Measurements from ENCODE around the gene ARHGAP28. TPM values are rescaled to one million over a fixed set of nuclear protein-coding genes. Genes with fewer than 3 reads are reported as not detected.

The ARHGAP28 gene
- total and polyA plus RNA-seq, 7 donors, result 0.65 to 8.8 (median 3.0) TPM

DNA sequence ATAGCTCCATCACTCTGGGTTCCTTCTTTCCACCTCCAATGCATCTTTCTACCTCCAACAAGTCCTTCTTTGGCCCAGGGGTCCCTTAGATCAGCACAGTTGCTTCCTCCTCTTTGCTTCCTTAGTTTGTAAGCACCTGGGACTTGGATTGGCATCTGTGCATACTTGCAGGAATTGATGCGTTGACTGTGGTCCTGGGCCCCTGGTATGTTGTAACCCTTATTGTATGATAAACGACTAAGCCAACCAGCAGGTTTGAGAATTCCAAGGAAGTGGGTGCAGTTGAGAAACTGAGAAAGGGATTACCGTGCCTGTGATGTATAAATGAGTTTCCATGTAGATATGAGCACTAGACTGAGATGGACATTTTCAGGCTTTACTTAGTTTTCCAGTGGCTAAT is 55.9 kb downstream of the ARHGAP28 start:
- TF ChIP-seq, protein P1, sequence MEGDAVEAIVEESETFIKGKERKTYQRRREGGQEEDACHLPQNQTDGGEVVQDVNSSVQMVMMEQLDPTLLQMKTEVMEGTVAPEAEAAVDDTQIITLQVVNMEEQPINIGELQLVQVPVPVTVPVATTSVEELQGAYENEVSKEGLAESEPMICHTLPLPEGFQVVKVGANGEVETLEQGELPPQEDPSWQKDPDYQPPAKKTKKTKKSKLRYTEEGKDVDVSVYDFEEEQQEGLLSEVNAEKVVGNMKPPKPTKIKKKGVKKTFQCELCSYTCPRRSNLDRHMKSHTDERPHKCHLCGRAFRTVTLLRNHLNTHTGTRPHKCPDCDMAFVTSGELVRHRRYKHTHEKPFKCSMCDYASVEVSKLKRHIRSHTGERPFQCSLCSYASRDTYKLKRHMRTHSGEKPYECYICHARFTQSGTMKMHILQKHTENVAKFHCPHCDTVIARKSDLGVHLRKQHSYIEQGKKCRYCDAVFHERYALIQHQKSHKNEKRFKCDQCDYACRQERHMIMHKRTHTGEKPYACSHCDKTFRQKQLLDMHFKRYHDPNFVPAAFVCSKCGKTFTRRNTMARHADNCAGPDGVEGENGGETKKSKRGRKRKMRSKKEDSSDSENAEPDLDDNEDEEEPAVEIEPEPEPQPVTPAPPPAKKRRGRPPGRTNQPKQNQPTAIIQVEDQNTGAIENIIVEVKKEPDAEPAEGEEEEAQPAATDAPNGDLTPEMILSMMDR (IDR thresholded peaks at IDR 0.05), result no peak
- no peak for ATAC-seq
- Histone ChIP-seq H3K27me3 (ENCODE audit: insufficient read depth in 3 of 3, low read length in 2 of 3) (no peaks in the 10 kb centered on the region), H3K4me1 (peaks cover 11% of the 10 kb centered on the region), H3K9me3 (no peaks in the 10 kb centered on the region), H3K4me3 (no peak overlapping the region), H3K36me3 (ENCODE audit: insufficient read depth in 1 of 2, low read depth in 1 of 2) (no peaks in the 10 kb centered on the region), H3K27ac (no peak overlapping the region)
- DNase-seq, result no peak
- WGBS, 3 donors, result 89 to 96% (median 93%) methylated on average over 3 of the region's 3 CpGs
- intact Hi-C loops (cut with DNase I), result loop anchor here in 1 of 2 donors (5.0 kb wide), 1 partner anchor 33 kb away; no protein-coding TSS in a partner anchor

DNA sequence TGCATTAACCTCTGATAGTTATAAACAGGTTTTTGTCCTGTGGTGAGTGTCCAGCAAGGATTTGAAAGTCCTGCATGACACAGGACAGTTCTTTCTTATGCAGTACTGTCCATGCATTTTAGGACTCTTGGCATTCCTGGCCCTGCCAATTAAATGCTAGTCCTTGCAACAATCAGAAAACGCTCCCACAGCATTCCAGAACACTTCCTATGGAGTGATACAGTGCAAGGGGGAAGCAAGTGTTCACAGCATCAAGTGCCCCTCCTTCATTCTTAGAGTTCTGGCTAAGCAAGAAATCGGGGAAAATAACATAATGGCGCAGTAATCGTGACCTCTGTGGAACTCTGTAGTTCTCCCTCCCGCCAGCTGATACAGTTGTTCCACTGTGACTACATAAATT is 62.9 kb downstream of the ARHGAP28 start:
- Histone ChIP-seq H3K4me1 (no peaks in the 10 kb centered on the region), H3K36me3 (ENCODE audit: insufficient read depth in 1 of 2, low read depth in 1 of 2) (no peaks in the 10 kb centered on the region), H3K27ac (no peak overlapping the region), H3K27me3 (ENCODE audit: insufficient read depth in 3 of 3, low read length in 2 of 3) (no peaks in the 10 kb centered on the region), H3K9me3 (no peaks in the 10 kb centered on the region), H3K4me3 (no peak overlapping the region)
- no peak for DNase-seq
- 76 to 85% (median 78%) methylated on average over 5 of the region's 5 CpGs for WGBS, 3 donors
- ATAC-seq, result no peak
- intact Hi-C loops (cut with DNase I), result no loop called here
- TF ChIP-seq, protein P1 (IDR thresholded peaks at IDR 0.05), result no peak

DNA sequence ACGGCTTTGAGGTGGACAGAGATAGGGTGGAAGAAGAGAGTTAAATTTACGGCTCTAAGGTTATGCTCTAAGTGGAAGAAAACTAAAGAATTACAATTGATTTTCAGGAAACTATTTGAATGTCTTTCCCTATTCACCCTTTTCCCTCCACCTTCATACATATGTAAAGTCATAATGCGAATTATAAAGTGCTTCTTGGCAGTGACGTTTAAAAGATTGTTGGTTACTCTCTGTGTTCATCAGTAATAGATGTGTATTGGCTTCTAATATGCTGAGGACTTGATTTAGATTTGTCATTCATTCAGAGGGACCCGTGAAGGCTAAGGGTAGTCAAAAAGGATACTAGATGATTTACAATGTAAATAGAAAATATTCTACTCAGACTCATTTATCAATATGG is 63.9 kb downstream of the ARHGAP28 start:
- ATAC-seq (no peak), DNase-seq (no peak)
- H3K36me3 ChIP-seq (ENCODE audit: insufficient read depth in 1 of 2, low read depth in 1 of 2), result no peaks in the 10 kb centered on the region
- H3K9me3 ChIP-seq, result no peaks in the 10 kb centered on the region
- WGBS, 3 donors, result 88 to 95% (median 90%) methylated on average over 5 of the region's 5 CpGs
- intact Hi-C loops (cut with DNase I), result no loop called here
- H3K4me3 ChIP-seq, result no peak overlapping the region
- H3K4me1 ChIP-seq, result no peaks in the 10 kb centered on the region
- TF ChIP-seq, protein P1 (IDR thresholded peaks at IDR 0.05), result no peak
- no peak overlapping the region for H3K27ac ChIP-seq
- no peaks in the 10 kb centered on the region for H3K27me3 ChIP-seq (ENCODE audit: insufficient read depth in 3 of 3, low read length in 2 of 3)

DNA sequence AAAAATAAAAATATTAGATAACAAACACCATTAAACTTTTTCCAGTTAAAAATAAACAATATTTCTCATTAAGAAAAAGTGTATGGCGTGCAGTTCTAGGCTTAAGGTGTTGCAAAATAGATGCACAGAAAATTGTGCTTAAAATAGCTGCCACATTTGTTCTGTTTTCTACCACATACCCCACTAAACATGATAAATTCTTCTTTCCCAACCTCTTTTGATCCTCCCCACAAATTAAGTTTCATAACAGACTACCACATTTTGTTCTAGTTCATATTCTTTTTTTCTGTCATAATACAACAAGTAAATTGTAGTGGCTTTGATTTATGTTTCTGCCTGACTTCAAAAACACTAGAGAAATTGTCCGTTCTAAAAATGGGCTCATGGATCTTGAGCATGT is 64.5 kb downstream of the ARHGAP28 start:
- DNase-seq (no peak), ATAC-seq (no peak)
- no peak overlapping the region for H3K27ac ChIP-seq
- intact Hi-C loops (cut with DNase I), result no loop called here
- no peaks in the 10 kb centered on the region for H3K27me3 ChIP-seq (ENCODE audit: insufficient read depth in 3 of 3, low read length in 2 of 3)
- H3K36me3 ChIP-seq (ENCODE audit: insufficient read depth in 1 of 2, low read depth in 1 of 2), result no peaks in the 10 kb centered on the region
- TF ChIP-seq, protein P1 (IDR thresholded peaks at IDR 0.05), result no peak
- no peak overlapping the region for H3K4me3 ChIP-seq
- H3K4me1 ChIP-seq, result no peaks in the 10 kb centered on the region
- 89 to 98% (median 93%) methylated on average over 2 of the region's 2 CpGs for WGBS, 3 donors
- no peaks in the 10 kb centered on the region for H3K9me3 ChIP-seq

DNA sequence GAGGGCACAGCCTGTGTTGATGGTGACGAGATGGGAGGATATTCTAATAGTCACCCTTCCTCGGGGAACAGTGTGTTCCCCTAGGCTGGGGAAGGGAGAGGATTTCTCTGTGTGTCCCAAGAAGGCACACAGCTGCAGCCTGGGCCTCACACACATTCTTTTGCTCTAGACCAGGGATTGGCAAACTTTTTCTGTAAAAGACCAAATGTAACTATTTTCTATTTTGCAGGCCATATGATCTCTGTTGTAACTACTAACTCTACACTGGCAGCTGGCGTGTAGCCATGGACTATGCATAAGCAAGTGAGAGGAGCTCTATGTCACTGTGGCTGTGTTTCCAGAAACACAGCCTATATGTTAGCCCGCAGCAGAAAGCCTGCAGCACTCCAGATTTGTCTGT is 65.8 kb downstream of the ARHGAP28 start:
- no peak overlapping the region for H3K4me3 ChIP-seq
- no peak overlapping the region for H3K27ac ChIP-seq
- no peaks in the 10 kb centered on the region for H3K27me3 ChIP-seq (ENCODE audit: insufficient read depth in 3 of 3, low read length in 2 of 3)
- no peaks in the 10 kb centered on the region for H3K4me1 ChIP-seq
- TF ChIP-seq, protein P1 (IDR thresholded peaks at IDR 0.05), result no peak
- WGBS, 3 donors, result 52 to 72% (median 56%) methylated on average over 4 of the region's 4 CpGs
- DNase-seq, result no peak
- intact Hi-C loops (cut with DNase I), result no loop called here
- no peaks in the 10 kb centered on the region for H3K9me3 ChIP-seq
- ATAC-seq, result peak in 2 of 4 donors; percentile 59 to 74
- H3K36me3 ChIP-seq (ENCODE audit: insufficient read depth in 1 of 2, low read depth in 1 of 2), result no peaks in the 10 kb centered on the region

Data from psoas muscle (tissue), 8 donors.